Upper lobe of left lung (tissue), 6 donors: ENCODE measurements around the gene CT83. TPM values are rescaled to one million over a fixed set of nuclear protein-coding genes. Genes with fewer than 3 reads are reported as not detected.

Experiments used
- ATAC-seq, 2 donors: fragments of 200-7000 bp; cut with Tn5 transposase; one replicate each; pipeline ENCODE4 v1.9.1; 2022; ENCODE audit warnings: mild to moderate bottlenecking in 2 of 2, moderate library complexity in 2 of 2; ENCODE audit not compliant: low FRiP score in 2 of 2
- DNase-seq, 2 donors: peaks; one replicate each; pipeline ENCODE4 v3.0.0-alpha.2; 2019 to 2020
- H3K27ac ChIP-seq, 4 donors: fragments of 200-600 bp; sonication (generic); one replicate each; pipeline ENCODE4 v1.5.1; 2016 to 2019
- H3K27me3 ChIP-seq, 4 donors: fragments of 200-600 bp; sonication (generic); one replicate each; pipeline ENCODE4 v1.5.1; 2017 to 2019
- H3K36me3 ChIP-seq, 4 donors: fragments of 200-600 bp; sonication (generic); one replicate each; pipeline ENCODE4 v1.5.1; 2016 to 2019
- H3K4me1 ChIP-seq, 4 donors: fragments of 200-600 bp; sonication (generic); one replicate each; pipeline ENCODE4 v1.5.1; 2018 to 2019
- H3K4me3 ChIP-seq, 4 donors: fragments of 200-600 bp; sonication (generic); one replicate each; pipeline ENCODE4 v1.5.1; 2017 to 2019; ENCODE audit warnings: mild to moderate bottlenecking in 2 of 4, moderate library complexity in 1 of 4
- H3K9me3 ChIP-seq, 4 donors: fragments of 200-600 bp; sonication (generic); one replicate each; pipeline ENCODE4 v1.5.1; 2018 to 2019
- EP300 ChIP-seq, 4 donors: sonication (generic); formaldehyde crosslinking; IDR thresholded peaks; one replicate each; pipeline ENCODE4 v1.5.1; 2017; ENCODE audit warnings: antibody characterized with exemption in 4 of 4, control low read depth in 2 of 4
- POLR2A ChIP-seq, 4 donors: fragments of 450-650 bp; IDR thresholded peaks; one replicate each; pipeline ENCODE4 v1.5.1; 2016 to 2017; ENCODE audit warnings: antibody characterized with exemption in 4 of 4, mild to moderate bottlenecking in 2 of 4
- POLR2AphosphoS5 ChIP-seq, 2 donors: sonication (generic); formaldehyde crosslinking; IDR thresholded peaks; one replicate each; pipeline ENCODE4 v1.5.1; 2017; ENCODE audit warnings: antibody characterized with exemption in 2 of 2
- WGBS, 2 donors: methylation state at CpG; one replicate each; pipeline ENCODE4 v1.1.5; 2017 to 2018; 5-methylcytosine and 5-hydroxymethylcytosine counted together
- total RNA-seq, 6 donors: library from RNA; depleted of rRNA in 4 of 6; stranded (reverse); fragments of >200 nt in 4 of 6; gene quantifications; one replicate each; pipeline versions ENCODE4 v1.1.0 to v1.2.1, GENCODE V29; 2016 to 2021
- TF ChIP-seq, protein P1 (sequence below), 6 experiments: fragments of 450-650 bp in 4 of 6; fragments of 200-600 bp in 2 of 6; sonication (generic) in 2 of 6; IDR thresholded peaks; one replicate each; pipeline ENCODE4 v1.5.1; 2016 to 2019; ENCODE audit warnings: antibody characterized with exemption in 6 of 6
- donor health status: DM: no; HTN: no; CAD: no; lungs with moderate emphysema.
- donor health status: DM: no; HTN: yes; CAD: no; lungs with severe emphysema.

The CT83 gene
- total RNA-seq, 6 donors from 2014 or later: not detected

DNA sequence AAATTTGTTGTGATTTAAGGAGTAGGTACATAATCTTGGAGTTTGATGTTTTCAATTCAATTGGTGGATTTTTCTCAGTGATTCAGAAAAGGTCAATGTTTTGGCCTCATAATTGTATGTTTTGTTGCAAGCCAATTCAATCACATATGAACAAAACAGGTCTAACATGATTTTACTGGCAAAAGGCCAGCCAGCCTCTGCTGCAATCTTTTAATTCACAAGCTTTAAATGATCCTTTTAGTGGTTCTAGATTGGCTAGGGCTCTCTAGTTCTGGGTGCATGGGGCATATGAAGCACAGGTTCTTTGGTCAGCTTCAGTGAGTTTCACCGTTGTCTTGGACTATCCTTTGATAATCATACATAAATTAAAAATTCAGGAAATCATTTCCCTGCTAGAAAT is 45.6 kb downstream of the CT83 start:
- Histone ChIP-seq H3K4me3 (no peak overlapping the region), H3K4me1 (no peaks in the 10 kb centered on the region), H3K9me3 (no peaks in the 10 kb centered on the region), H3K36me3 (no peaks in the 10 kb centered on the region), H3K27me3 (no peaks in the 10 kb centered on the region), H3K27ac (no peak overlapping the region)
- DNase-seq: no peak
- TF ChIP-seq, protein P1, sequence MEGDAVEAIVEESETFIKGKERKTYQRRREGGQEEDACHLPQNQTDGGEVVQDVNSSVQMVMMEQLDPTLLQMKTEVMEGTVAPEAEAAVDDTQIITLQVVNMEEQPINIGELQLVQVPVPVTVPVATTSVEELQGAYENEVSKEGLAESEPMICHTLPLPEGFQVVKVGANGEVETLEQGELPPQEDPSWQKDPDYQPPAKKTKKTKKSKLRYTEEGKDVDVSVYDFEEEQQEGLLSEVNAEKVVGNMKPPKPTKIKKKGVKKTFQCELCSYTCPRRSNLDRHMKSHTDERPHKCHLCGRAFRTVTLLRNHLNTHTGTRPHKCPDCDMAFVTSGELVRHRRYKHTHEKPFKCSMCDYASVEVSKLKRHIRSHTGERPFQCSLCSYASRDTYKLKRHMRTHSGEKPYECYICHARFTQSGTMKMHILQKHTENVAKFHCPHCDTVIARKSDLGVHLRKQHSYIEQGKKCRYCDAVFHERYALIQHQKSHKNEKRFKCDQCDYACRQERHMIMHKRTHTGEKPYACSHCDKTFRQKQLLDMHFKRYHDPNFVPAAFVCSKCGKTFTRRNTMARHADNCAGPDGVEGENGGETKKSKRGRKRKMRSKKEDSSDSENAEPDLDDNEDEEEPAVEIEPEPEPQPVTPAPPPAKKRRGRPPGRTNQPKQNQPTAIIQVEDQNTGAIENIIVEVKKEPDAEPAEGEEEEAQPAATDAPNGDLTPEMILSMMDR (IDR thresholded peaks at IDR 0.05): no peak
- TF ChIP-seq EP300 (IDR thresholded peaks at IDR 0.05): no peak
- TF ChIP-seq POLR2A (IDR thresholded peaks at IDR 0.05): no peak
- no peak for TF ChIP-seq POLR2AphosphoS5 (IDR thresholded peaks at IDR 0.05)
- WGBS, 2 donors: 93 to 95% methylated on average over 1 of the region's 1 CpG
- ATAC-seq: no peak

DNA sequence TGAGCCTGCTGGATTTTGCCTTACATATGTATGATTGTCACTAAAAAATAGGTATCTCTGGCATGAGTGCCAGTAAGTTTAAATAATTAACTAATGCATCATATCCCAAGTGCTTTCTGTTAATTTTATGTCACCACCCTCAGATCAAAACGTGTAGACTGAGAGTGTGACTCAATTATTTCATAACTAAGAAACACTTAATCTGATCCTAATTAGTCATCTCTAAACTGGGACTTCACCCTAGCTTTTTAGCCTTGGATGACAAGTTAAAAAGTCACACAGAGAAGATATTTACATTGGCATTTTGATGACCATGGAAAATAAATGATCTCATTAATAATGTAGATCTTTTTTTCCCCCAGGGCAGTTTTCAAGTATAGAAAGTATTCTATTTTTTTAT is 49.5 kb downstream of the CT83 start:
- WGBS, 2 donors: 7 to 15% methylated on average over 1 of the region's 1 CpG
- DNase-seq (no peak), ATAC-seq (no peak)
- Histone ChIP-seq H3K4me3 (no peak overlapping the region), H3K27me3 (no peaks in the 10 kb centered on the region), H3K4me1 (no peaks in the 10 kb centered on the region), H3K27ac (no peak overlapping the region), H3K36me3 (no peaks in the 10 kb centered on the region), H3K9me3 (peaks cover 0 to 7% (median 0%) of the 10 kb centered on the region in 4 donors)
- TF ChIP-seq EP300 (IDR thresholded peaks at IDR 0.05): no peak
- TF ChIP-seq, protein P1 (IDR thresholded peaks at IDR 0.05): no peak

Other genes starting within 250 kb of the CT83 start
- 100 to 1,000 TPM in 1 of 6 donors, 10 to 100 TPM in 3, 1 to 10 TPM in 2; 3.2 to 117 (median 32.1) TPM for gene SLC6A14, start 26.4 kb downstream of the CT83 start, total RNA-seq